Hepatocyte (in vitro differentiated cells): ENCODE measurements around the gene ATP1B2.
A peak's percentile ranks its signal among the peaks of the same experiment; 100 is the strongest.

Experiments
- CTCF ChIP-seq: fragments of 200-600 bp; sonication (generic); IDR thresholded peaks from 2 replicates; pipeline ENCODE4 v1.5.1; 2016; ENCODE audit warnings: antibody characterized with exemption, mild to moderate bottlenecking; ENCODE audit not compliant: poor library complexity
- EZH2 ChIP-seq: fragments of 200-600 bp; sonication (generic); IDR thresholded peaks from 2 replicates; pipeline ENCODE4 v1.6.1; 2016; ENCODE audit warnings: antibody characterized with exemption, mild to moderate bottlenecking, borderline replicate concordance

- TF ChIP-seq CTCF = peak; percentile 51
- TF ChIP-seq EZH2 = no peak
These were observed 22.5 kb downstream of the ATP1B2 start for GRCh38 chr17:7673239-7673638.
